ENCODE data around the gene ESRRB.

Gene ESRRB

GRCh38 chr14:76541594-76542219 is 165.8 kb downstream of the ESRRB start:
- no peak for DNase-seq (ENCODE audit: low spot score)
- no peak for TF ChIP-seq CTCF (IDR thresholded peaks at IDR 0.05; ENCODE audit: extremely low read depth, missing control alignments)

GRCh38 chr14:76546426-76547221 is 170.7 kb downstream of the ESRRB start:
- peak; percentile 25 for TF ChIP-seq CTCF (IDR thresholded peaks at IDR 0.05; ENCODE audit: extremely low read depth, missing control alignments)
- DNase-seq (ENCODE audit: low spot score): peak; percentile 53

- TF ChIP-seq CTCF (IDR thresholded peaks at IDR 0.05; ENCODE audit: extremely low read depth, missing control alignments): no peak
- DNase-seq (ENCODE audit: low spot score): no peak
Measured at GRCh38 chr14:76547831-76548230, 171.9 kb downstream of the ESRRB start.

- TF ChIP-seq CTCF (IDR thresholded peaks at IDR 0.05; ENCODE audit: extremely low read depth, missing control alignments): no peak
- no peak for DNase-seq (ENCODE audit: low spot score)
Measured at GRCh38 chr14:76550534-76550933, 174.6 kb downstream of the ESRRB start.

- TF ChIP-seq CTCF (IDR thresholded peaks at IDR 0.05; ENCODE audit: extremely low read depth, missing control alignments): no peak
- no peak for DNase-seq (ENCODE audit: low spot score)
Measured at GRCh38 chr14:76551116-76551515, 175.2 kb downstream of the ESRRB start.

Data from GM20000 (cell line).